ENCODE data around the gene NT5C.

NT5C gene

GRCh38 chr17:75087558-75088453 is 43.7 kb downstream of the NT5C start, which contains the start of gene SLC16A5:
Gene SLC16A5, plus strand, starts transcription at chr17:75087954. Its CDS starts 5,683 bp downstream, at chr17:75093637.
- H3K4me3 ChIP-seq (ENCODE audit: severe bottlenecking), result peak within 1 kb of the TSS; percentile 44
- no peaks in the 10 kb centered on the region for H3K9me3 ChIP-seq (ENCODE audit: severe bottlenecking)
- no peaks in the 10 kb centered on the region for H3K27me3 ChIP-seq (ENCODE audit: insufficient read depth, poor library complexity, severe bottlenecking)
- H3K36me3 ChIP-seq (ENCODE audit: low read depth), result no peaks in the 10 kb centered on the region
- peak; percentile 87 for ATAC-seq (ENCODE audit: low read depth)
- peak; percentile 95 for DNase-seq (ENCODE audit: low spot score)
- H3K27ac ChIP-seq (ENCODE audit: poor library complexity, severe bottlenecking), result peak within 1 kb of the TSS; percentile 86
- TF ChIP-seq CTCF (IDR thresholded peaks at IDR 0.05; ENCODE audit: poor library complexity, severe bottlenecking), result no peak
- peaks cover 38% of the 10 kb centered on the region for H3K4me1 ChIP-seq (ENCODE audit: insufficient read depth, poor library complexity, severe bottlenecking)

- H3K27me3 ChIP-seq (ENCODE audit: insufficient read depth, poor library complexity, severe bottlenecking), result no peaks in the 10 kb centered on the region
- no peaks in the 10 kb centered on the region for H3K9me3 ChIP-seq (ENCODE audit: severe bottlenecking)
- DNase-seq (ENCODE audit: low spot score) (no peak), ATAC-seq (ENCODE audit: low read depth) (no peak; the same call in 2 of the 3 replicates)
- peaks cover 38% of the 10 kb centered on the region for H3K4me1 ChIP-seq (ENCODE audit: insufficient read depth, poor library complexity, severe bottlenecking)
- H3K4me3 ChIP-seq (ENCODE audit: severe bottlenecking), result peak overlapping the region; percentile 44
- H3K27ac ChIP-seq (ENCODE audit: poor library complexity, severe bottlenecking), result peak overlapping the region; percentile 86
- no peaks in the 10 kb centered on the region for H3K36me3 ChIP-seq (ENCODE audit: low read depth)
- no peak for TF ChIP-seq CTCF (IDR thresholded peaks at IDR 0.05; ENCODE audit: poor library complexity, severe bottlenecking)
These were observed 44.4 kb downstream of the NT5C start for GRCh38 chr17:75087182-75087557.

GRCh38 chr17:75086496-75087181 is 44.9 kb downstream of the NT5C start:
- no peaks in the 10 kb centered on the region for H3K9me3 ChIP-seq (ENCODE audit: severe bottlenecking)
- H3K36me3 ChIP-seq (ENCODE audit: low read depth), result no peaks in the 10 kb centered on the region
- peaks cover 38% of the 10 kb centered on the region for H3K4me1 ChIP-seq (ENCODE audit: insufficient read depth, poor library complexity, severe bottlenecking)
- no peak for TF ChIP-seq CTCF (IDR thresholded peaks at IDR 0.05; ENCODE audit: poor library complexity, severe bottlenecking)
- H3K27me3 ChIP-seq (ENCODE audit: insufficient read depth, poor library complexity, severe bottlenecking), result no peaks in the 10 kb centered on the region
- ATAC-seq (ENCODE audit: low read depth), result no peak
- DNase-seq (ENCODE audit: low spot score), result no peak
- H3K4me3 ChIP-seq (ENCODE audit: severe bottlenecking), result peak overlapping the region; percentile 44
- peak overlapping the region; percentile 86 for H3K27ac ChIP-seq (ENCODE audit: poor library complexity, severe bottlenecking)

- TF ChIP-seq CTCF (IDR thresholded peaks at IDR 0.05; ENCODE audit: poor library complexity, severe bottlenecking), result no peak
- Histone ChIP-seq H3K27ac (ENCODE audit: poor library complexity, severe bottlenecking) (peak overlapping the region; percentile 9), H3K4me3 (ENCODE audit: severe bottlenecking) (no peak overlapping the region), H3K27me3 (ENCODE audit: insufficient read depth, poor library complexity, severe bottlenecking) (no peaks in the 10 kb centered on the region), H3K36me3 (ENCODE audit: low read depth) (no peaks in the 10 kb centered on the region), H3K4me1 (ENCODE audit: insufficient read depth, poor library complexity, severe bottlenecking) (peaks cover 29% of the 10 kb centered on the region), H3K9me3 (ENCODE audit: severe bottlenecking) (no peaks in the 10 kb centered on the region)
- no peak for DNase-seq (ENCODE audit: low spot score)
- ATAC-seq (ENCODE audit: low read depth), result no peak
These were observed 47.4 kb downstream of the NT5C start for GRCh38 chr17:75084039-75084660.
